AG10803 (cell line): ENCODE results near the gene OPTC.

Experiments used
- DNase-seq: peaks from one replicate; pipeline ENCODE4 v3.0.0; 2010; ENCODE audit warnings: low read depth
- H3K4me3 ChIP-seq: 2 replicates; pipeline ENCODE4 v1.5.1; 2011; ENCODE audit warnings: mild to moderate bottlenecking, low read length, control low read depth
- CTCF ChIP-seq: conservative IDR thresholded peaks from 2 replicates; pipeline ENCODE4 v1.5.1; 2011; ENCODE audit warnings: mild to moderate bottlenecking, low read length, control low read depth, inconsistent platforms

The OPTC gene

GRCh38 chr1:203451836-203452784 lies 41.8 kb upstream of the OPTC start:
- peak; percentile 49 for DNase-seq
- TF ChIP-seq CTCF, result no peak
- H3K4me3 ChIP-seq, result no peak overlapping the region

DNA sequence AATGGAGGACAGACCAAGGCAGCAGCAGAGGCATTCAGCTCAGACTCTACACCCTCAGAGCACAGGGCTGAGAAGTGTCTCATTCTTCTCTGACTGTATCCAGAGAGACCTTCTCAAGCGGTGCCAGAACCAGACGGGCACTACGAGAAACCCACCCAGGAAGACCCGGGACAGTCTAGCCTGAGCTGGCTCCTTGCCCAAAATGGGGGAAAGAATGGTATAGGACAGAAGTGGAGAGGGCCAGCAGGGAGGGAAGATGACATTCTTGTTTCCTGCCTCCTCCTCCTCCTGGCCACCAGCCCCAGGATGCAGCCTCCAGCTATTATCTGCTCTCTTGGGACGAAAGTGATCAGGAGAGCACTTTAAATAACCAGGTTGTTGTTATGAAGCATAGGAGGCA lies 40.9 kb upstream of the OPTC start:
- H3K4me3 ChIP-seq, result no peak overlapping the region
- TF ChIP-seq CTCF, result no peak
- no peak for DNase-seq

DNA sequence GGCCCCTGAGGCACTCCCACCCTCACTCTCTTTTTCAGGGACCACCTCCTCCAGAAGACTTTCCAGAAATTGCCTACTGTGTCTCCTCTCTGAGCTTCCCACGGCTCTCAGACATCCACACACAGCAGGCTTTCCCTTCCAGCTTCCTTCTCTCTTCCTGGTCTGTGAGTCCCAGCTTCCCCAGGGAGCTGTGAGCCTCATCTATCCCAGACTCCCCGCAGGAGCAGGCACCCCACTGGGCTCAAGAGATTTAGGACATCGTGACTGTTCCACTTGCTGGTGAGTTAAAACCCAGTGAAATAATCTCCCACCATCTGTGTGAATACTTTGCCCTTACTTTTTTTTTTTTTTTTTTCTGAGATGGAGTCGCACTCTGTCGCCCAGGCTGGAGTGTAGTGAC lies 40.3 kb upstream of the OPTC start:
- no peak for TF ChIP-seq CTCF
- DNase-seq, result no peak
- H3K4me3 ChIP-seq, result no peak overlapping the region

GRCh38 chr1:203454986-203455471 lies 38.9 kb upstream of the OPTC start:
- TF ChIP-seq CTCF, result no peak
- H3K4me3 ChIP-seq, result no peak overlapping the region
- DNase-seq, result peak; percentile 28

DNA sequence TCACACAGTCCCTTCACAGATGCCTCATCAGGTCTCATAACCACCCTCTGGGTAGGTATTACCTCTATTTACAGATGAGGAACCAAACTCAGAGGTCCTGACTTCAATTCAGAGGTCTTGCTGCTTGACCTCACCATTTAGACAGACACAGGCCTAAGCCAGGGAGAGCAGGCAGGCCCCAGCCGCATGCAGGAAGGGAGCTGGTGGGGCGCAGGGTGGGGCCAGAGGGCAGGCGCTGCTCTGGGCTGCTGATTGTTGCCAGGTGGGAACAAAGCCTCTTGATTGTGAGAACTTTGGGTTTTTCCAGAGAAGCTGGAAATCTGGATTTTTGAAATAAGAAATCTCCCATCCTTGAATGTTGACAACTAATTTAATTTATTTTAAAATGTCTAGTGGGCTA lies 38.2 kb upstream of the OPTC start:
- TF ChIP-seq CTCF, result no peak
- no peak overlapping the region for H3K4me3 ChIP-seq
- DNase-seq, result no peak

- TF ChIP-seq CTCF, result no peak
- no peak for DNase-seq
- H3K4me3 ChIP-seq, result no peak overlapping the region
Measured at GRCh38 chr1:203456577-203456976, 37.4 kb upstream of the OPTC start.

DNA sequence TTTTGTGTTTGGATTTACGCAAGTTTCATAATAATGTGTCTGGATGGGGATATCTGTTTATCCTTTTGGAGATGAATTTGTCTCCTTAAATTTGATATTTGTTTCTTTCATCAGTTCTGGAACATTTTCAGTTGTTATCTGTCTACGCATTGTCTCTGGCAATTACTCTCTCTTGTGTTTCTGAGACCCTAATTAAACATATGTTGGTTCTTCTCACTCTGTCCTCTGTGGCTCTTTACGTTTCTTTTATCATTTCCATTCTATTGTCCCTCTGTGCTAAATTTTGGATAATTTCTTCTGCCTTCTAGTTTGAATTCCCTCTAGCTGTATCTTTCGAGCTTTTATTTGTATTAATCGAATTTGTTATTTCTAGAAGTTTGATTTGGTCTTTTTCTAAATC lies 35.9 kb upstream of the OPTC start:
- TF ChIP-seq CTCF, result no peak
- H3K4me3 ChIP-seq, result no peak overlapping the region
- no peak for DNase-seq
